B cell (primary cell): ENCODE results near the gene LRP1-AS. TPM values are rescaled to one million over a fixed set of nuclear protein-coding genes. Genes with fewer than 3 reads are reported as not detected.
A peak's percentile ranks its signal among the peaks of the same experiment; 100 is the strongest.

Experiments used
- ATAC-seq: fragments of 200-7000 bp; cut with Tn5 transposase; one replicate; pipeline ENCODE4 v1.10.0; 2021; ENCODE audit warnings: low read depth, mild to moderate bottlenecking, moderate number of reproducible peaks, moderate library complexity
- CTCF ChIA-PET: fragments of 350-600 bp; sonication (Branson Sonifier 250); formaldehyde crosslinking; loops from one replicate; lab custom pipeline; 2021; ENCODE audit warnings: antibody characterized with exemption, inconsistent platforms; lab: Charles Lee
- POLR2A ChIA-PET: fragments of 350-600 bp; sonication (Branson Sonifier 250); formaldehyde crosslinking; loops from one replicate; lab custom pipeline; 2021; ENCODE audit warnings: antibody characterized with exemption; lab: Charles Lee
- DNase-seq: peaks from one replicate; pipeline ENCODE4 v3.0.0; 2013
- H2AFZ ChIP-seq: 2 replicates; pipeline ENCODE4 v1.6.1; 2012; ENCODE audit warnings: mild to moderate bottlenecking, low read depth, low read length; ENCODE audit not compliant: insufficient read depth, poor library complexity, severe bottlenecking
- H3K27ac ChIP-seq, 2 donors: 1 replicate in 1 of 2; 2 replicates in 1 of 2; pipeline ENCODE4 v1.5.1; 2012 to 2013; ENCODE audit warnings: low read length in 2 of 2, mild to moderate bottlenecking in 2 of 2, moderate library complexity in 1 of 2
- H3K27me3 ChIP-seq, 4 experiments: fragments of 200-600 bp in 1 of 4; sonication (generic) in 1 of 4; replicated peaks in 1 of 4; 1 replicate in 2 of 4; 2 replicates in 2 of 4; pipeline versions ENCODE4 v1.6.1 to v1.7.0; 2013 to 2016; ENCODE audit warnings: low read length in 3 of 4, mild to moderate bottlenecking in 2 of 4, mixed read lengths in 1 of 4, moderate library complexity in 1 of 4; ENCODE audit not compliant: insufficient read depth in 4 of 4, control insufficient read depth in 3 of 4; ENCODE audit errors: control extremely low read depth in 1 of 4
- H3K36me3 ChIP-seq, 2 experiments: replicated peaks in 1 of 2; 1 replicate in 1 of 2; 2 replicates in 1 of 2; pipeline versions ENCODE4 v1.6.1 to v1.7.1; 2013; ENCODE audit warnings: low read length in 1 of 2; ENCODE audit not compliant: insufficient read depth in 2 of 2, control insufficient read depth in 1 of 2; ENCODE audit errors: control extremely low read depth in 1 of 2, extremely low read depth in 1 of 2
- H3K4me1 ChIP-seq, 2 donors: fragments of 200-600 bp in 1 of 2; sonication (generic) in 1 of 2; 1 replicate in 1 of 2; 2 replicates in 1 of 2; pipeline versions ENCODE4 v1.5.1 to v1.6.1; 2013 to 2017; ENCODE audit warnings: low read length in 2 of 2; ENCODE audit not compliant: control insufficient read depth in 2 of 2, insufficient read depth in 2 of 2
- H3K4me2 ChIP-seq: replicated peaks from 2 replicates; pipeline ENCODE3; 2012; ENCODE audit warnings: mild to moderate bottlenecking, low read depth, low read length; ENCODE audit not compliant: poor library complexity, severe bottlenecking
- H3K4me3 ChIP-seq, 5 experiments: fragments of 200-600 bp in 1 of 5; sonication (generic) in 1 of 5; 1 replicate in 3 of 5; 2 replicates in 2 of 5; pipeline versions ENCODE4 v1.5.1 to v1.7.0; 2011 to 2016; ENCODE audit warnings: low read length in 4 of 5, mild to moderate bottlenecking in 4 of 5, low read depth in 2 of 5, control low read depth in 1 of 5, moderate library complexity in 1 of 5; ENCODE audit not compliant: insufficient read depth in 1 of 5; ENCODE audit errors: control extremely low read depth in 1 of 5, extremely low read depth in 1 of 5
- H3K79me2 ChIP-seq: fragments of 200-600 bp; sonication (generic); one replicate; pipeline ENCODE4 v1.6.0; 2016; ENCODE audit warnings: low read length; ENCODE audit not compliant: control insufficient read depth, insufficient read depth
- H3K9ac ChIP-seq: fragments of 200-600 bp; sonication (generic); 2 replicates; pipeline ENCODE4 v1.6.1; 2017; ENCODE audit warnings: mild to moderate bottlenecking, low read length, moderate library complexity
- H3K9me3 ChIP-seq, 3 donors: one replicate each; pipeline versions ENCODE4 v1.6.1 to v1.7.1; 2013; ENCODE audit warnings: low read length in 2 of 3; ENCODE audit not compliant: control insufficient read depth in 2 of 3, insufficient read depth in 1 of 3; ENCODE audit errors: control extremely low read depth in 1 of 3
- H4K20me1 ChIP-seq: 2 replicates; pipeline ENCODE4 v1.6.0; 2012; ENCODE audit warnings: mild to moderate bottlenecking, low read length; ENCODE audit not compliant: insufficient read depth, control insufficient read depth, poor library complexity, severe bottlenecking
- H3K27ac Mint-ChIP-seq: one replicate; pipeline ENCODE4 v1.8.0; 2021; ENCODE audit warnings: mixed read lengths
- H3K27me3 Mint-ChIP-seq: one replicate; pipeline ENCODE4 v1.8.0; 2021; ENCODE audit warnings: mixed read lengths
- H3K4me1 Mint-ChIP-seq: one replicate; pipeline ENCODE4 v1.8.0; 2021; ENCODE audit warnings: mixed read lengths
- H3K4me3 Mint-ChIP-seq: one replicate; pipeline ENCODE4 v1.8.0; 2021; ENCODE audit warnings: mixed read lengths
- H3K9me3 Mint-ChIP-seq: one replicate; pipeline ENCODE4 v1.8.0; 2022; ENCODE audit warnings: mixed read lengths; ENCODE audit not compliant: insufficient read depth
- EZH2 ChIP-seq: IDR thresholded peaks from 2 replicates; pipeline ENCODE4 v1.6.1; 2012; ENCODE audit warnings: borderline replicate concordance, low read depth, mild to moderate bottlenecking, moderate library complexity, low read length; ENCODE audit not compliant: insufficient read depth, poor library complexity, severe bottlenecking
- WGBS: methylation state at CpG from one replicate; pipeline ENCODE4 v1.1.5; 2013; ENCODE audit warnings: missing lambda C conversion rate; ENCODE audit not compliant: insufficient coverage; 5-methylcytosine and 5-hydroxymethylcytosine counted together
- intact Hi-C: fragments of 100-400 bp; cut with micrococcal nuclease; formaldehyde crosslinking; loops from one replicate; pipeline ENCODE4 v1.10.0; 2022
- polyA plus RNA-seq: library from polyadenylated mRNA; depleted of rRNA; stranded (reverse); fragments of >200 nt; gene quantifications from 2 replicates; pipeline ENCODE4 v1.2.3, GENCODE V29; 2012
- total RNA-seq, 2 donors: library from RNA; stranded (reverse); fragments of 120-200 nt in 1 of 2; gene quantifications; 1 replicate in 1 of 2; 2 replicates in 1 of 2; pipeline versions ENCODE4 v1.2.3 to v1.2.4, GENCODE V29; 2013 to 2022
- TF ChIP-seq, protein P1 (sequence below): fragments of 200-600 bp; IDR thresholded peaks from one replicate; pipeline ENCODE4 v1.8.0; 2022; ENCODE audit warnings: antibody characterized with exemption, mild to moderate bottlenecking

LRP1-AS gene
- total and polyA plus RNA-seq, 2 donors (not counting 1 experiment from before 2014, with no cell fraction given), result not detected

DNA sequence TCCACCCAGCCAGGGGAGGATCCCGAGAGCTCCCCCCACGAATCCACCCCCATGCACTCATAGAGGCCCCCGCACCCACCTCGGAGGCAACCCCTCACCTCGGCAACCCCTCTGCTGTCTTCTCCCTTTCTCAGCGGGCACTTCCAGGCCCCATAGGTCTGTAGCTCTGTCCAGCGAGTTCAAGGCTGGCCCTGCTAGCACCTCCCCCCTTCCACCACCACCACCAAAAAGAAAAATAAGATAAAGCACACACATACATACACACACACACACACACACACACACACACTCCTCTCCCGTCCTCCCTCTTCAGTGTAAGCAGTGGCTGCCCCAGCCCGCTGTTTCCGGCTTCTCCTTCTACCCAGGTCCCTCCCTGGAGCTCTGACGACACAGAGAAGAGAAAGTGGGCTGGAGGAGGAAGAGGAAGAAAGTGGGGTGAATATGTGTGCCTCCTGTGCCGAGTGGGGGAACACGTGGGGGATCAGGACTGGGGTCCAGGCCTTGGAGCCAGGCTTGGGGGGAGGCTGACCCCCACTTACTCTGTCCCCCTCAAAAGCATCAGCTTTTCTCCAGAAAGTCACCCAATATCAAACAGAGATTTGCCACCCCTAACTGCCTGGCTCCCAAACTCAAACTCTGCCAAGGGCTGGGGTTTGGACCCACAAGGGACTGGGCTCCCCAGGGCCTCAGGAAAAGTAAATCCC, 36.2 kb downstream of the LRP1-AS start, which contains the start of gene STAT6:
TSS of gene STAT6 (minus strand) at position 332 of the 704 bp plus-strand sequence. CDS start 3,084 bp downstream, outside the sequence.
- peak; percentile 60 for ATAC-seq
- H3K9me3 ChIP-seq, result no peaks in the 10 kb centered on the region
- peak within 1 kb of the TSS; percentile 60 for H2AFZ ChIP-seq
- peak within 1 kb of the TSS; percentile 93 for H3K9ac ChIP-seq
- peaks cover 2 to 34% of the 10 kb centered on the region in 2 experiments for H3K36me3 ChIP-seq
- Mint-ChIP-seq H3K4me1 (peaks cover 43% of the 10 kb centered on the region), H3K9me3 (no peaks in the 10 kb centered on the region), H3K4me3 (peak within 1 kb of the TSS; percentile 99), H3K27me3 (no peaks in the 10 kb centered on the region), H3K27ac (peak within 1 kb of the TSS; percentile 98)
- H3K4me2 ChIP-seq, result peak within 1 kb of the TSS; percentile 96
- peak; percentile 92 for DNase-seq
- TF ChIP-seq EZH2, result no peak
- TF ChIP-seq, protein P1, sequence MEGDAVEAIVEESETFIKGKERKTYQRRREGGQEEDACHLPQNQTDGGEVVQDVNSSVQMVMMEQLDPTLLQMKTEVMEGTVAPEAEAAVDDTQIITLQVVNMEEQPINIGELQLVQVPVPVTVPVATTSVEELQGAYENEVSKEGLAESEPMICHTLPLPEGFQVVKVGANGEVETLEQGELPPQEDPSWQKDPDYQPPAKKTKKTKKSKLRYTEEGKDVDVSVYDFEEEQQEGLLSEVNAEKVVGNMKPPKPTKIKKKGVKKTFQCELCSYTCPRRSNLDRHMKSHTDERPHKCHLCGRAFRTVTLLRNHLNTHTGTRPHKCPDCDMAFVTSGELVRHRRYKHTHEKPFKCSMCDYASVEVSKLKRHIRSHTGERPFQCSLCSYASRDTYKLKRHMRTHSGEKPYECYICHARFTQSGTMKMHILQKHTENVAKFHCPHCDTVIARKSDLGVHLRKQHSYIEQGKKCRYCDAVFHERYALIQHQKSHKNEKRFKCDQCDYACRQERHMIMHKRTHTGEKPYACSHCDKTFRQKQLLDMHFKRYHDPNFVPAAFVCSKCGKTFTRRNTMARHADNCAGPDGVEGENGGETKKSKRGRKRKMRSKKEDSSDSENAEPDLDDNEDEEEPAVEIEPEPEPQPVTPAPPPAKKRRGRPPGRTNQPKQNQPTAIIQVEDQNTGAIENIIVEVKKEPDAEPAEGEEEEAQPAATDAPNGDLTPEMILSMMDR, result no peak
- peaks cover 41% of the 10 kb centered on the region for H4K20me1 ChIP-seq
- H3K4me1 ChIP-seq, result peaks cover 20 to 40% of the 10 kb centered on the region in 2 donors
- no peaks in the 10 kb centered on the region for H3K27me3 ChIP-seq
- H3K4me3 ChIP-seq, result peak within 1 kb of the TSS; percentile 87 to 100 (median 100)
- intact Hi-C loops, result loop anchor here (2.0 to 5.0 kb wide), 3 partner anchors 32 to 346 kb away; partner anchors contain the start of genes GLI1, INHBE and NEMP1
- 0% methylated on average over 6 of the region's 13 CpGs for WGBS
- POLR2A ChIA-PET, result interaction anchor here (0.6 to 5.0 kb wide), 27 partner anchors 8 to 1184 kb away, joined by 3 to 139 read pairs (median 6); partner anchors contain the start of genes ANKRD52, ARHGAP9, BAZ2A and ESYT1
- peaks cover 67% of the 10 kb centered on the region for H3K79me2 ChIP-seq
- CTCF ChIA-PET, result interaction anchor here (0.6 to 14.2 kb wide), 33 partner anchors 9 to 993 kb away, joined by 3 to 420 read pairs (median 8); partner anchors contain the start of genes HSD17B6, NAB2, NACA and NEMP1
- peak within 1 kb of the TSS; percentile 96 to 100 for H3K27ac ChIP-seq
